ENCODE measurements around the gene ADK. TPM values are rescaled to one million over a fixed set of nuclear protein-coding genes. Genes with fewer than 3 reads are reported as not detected.
"Not testable (repeated sequence)": the region's sequence is repeated elsewhere in the genome, so short reads cannot be mapped to it uniquely, and the experiment has no call there.

Gene ADK
- total and polyA plus RNA-seq, 2 experiments from 2014 or later = 46.7 to 53.7 TPM

- no peak overlapping the region for H3K4me3 ChIP-seq
- no peak for DNase-seq (ENCODE audit: low spot score)
- no peaks in the 10 kb centered on the region for H3K9me3 ChIP-seq (ENCODE audit: low read depth)
- H3K36me3 ChIP-seq (replicated peaks; ENCODE audit: insufficient read depth, low read depth) = no peaks in the 10 kb centered on the region
- H3K27me3 ChIP-seq = no peaks in the 10 kb centered on the region
- H3K9me2 ChIP-seq (replicated peaks; ENCODE audit: insufficient read depth) = no peaks in the 10 kb centered on the region
- peaks cover 2% of the 10 kb centered on the region for H3K4me1 ChIP-seq (ENCODE audit: insufficient read depth)
- peak overlapping the region; percentile 2 for H3K27ac ChIP-seq
- WGBS (ENCODE audit: low lambda C conversion rate, missing lambda C conversion rate) = 58% methylated on average over 1 of the region's 1 CpG
- no peaks in the 10 kb centered on the region for H4K20me1 ChIP-seq (ENCODE audit: insufficient read depth, poor library complexity, severe bottlenecking)
- TF ChIP-seq CTCF (IDR thresholded peaks at IDR 0.05; ENCODE audit: poor library complexity) (no peak), EZH2phosphoT487 (IDR thresholded peaks at IDR 0.05; ENCODE audit: low read depth, severe bottlenecking, unreplicated experiment) (no peak), EZH2 (IDR thresholded peaks at IDR 0.05; ENCODE audit: borderline replicate concordance) (no peak)
- no peak overlapping the region for H3K4me2 ChIP-seq
- no peaks in the 10 kb centered on the region for H3K79me2 ChIP-seq
- H2AFZ ChIP-seq = no peak overlapping the region
Observed at GRCh38 chr10:74460812-74461211, 309.8 kb downstream of the ADK start.

- Histone ChIP-seq H3K4me2 (no peak overlapping the region), H3K79me2 (no peaks in the 10 kb centered on the region), H3K27ac (no peak overlapping the region), H2AFZ (no peak overlapping the region), H3K36me3 (replicated peaks; ENCODE audit: insufficient read depth, low read depth) (no peaks in the 10 kb centered on the region), H3K4me1 (ENCODE audit: insufficient read depth) (no peaks in the 10 kb centered on the region), H3K4me3 (no peak overlapping the region), H3K27me3 (no peaks in the 10 kb centered on the region), H3K9me3 (ENCODE audit: low read depth) (no peaks in the 10 kb centered on the region), H4K20me1 (ENCODE audit: insufficient read depth, poor library complexity, severe bottlenecking) (no peaks in the 10 kb centered on the region), H3K9me2 (replicated peaks; ENCODE audit: insufficient read depth) (no peaks in the 10 kb centered on the region)
- no peak for DNase-seq (ENCODE audit: low spot score)
- WGBS (ENCODE audit: low lambda C conversion rate, missing lambda C conversion rate) = 97% methylated on average over 7 of the region's 7 CpGs
- TF ChIP-seq EZH2phosphoT487 (IDR thresholded peaks at IDR 0.05; ENCODE audit: low read depth, severe bottlenecking, unreplicated experiment) = no peak
- no peak for TF ChIP-seq CTCF (IDR thresholded peaks at IDR 0.05; ENCODE audit: poor library complexity)
- TF ChIP-seq EZH2 (IDR thresholded peaks at IDR 0.05; ENCODE audit: borderline replicate concordance) = no peak
Observed at GRCh38 chr10:74474022-74474713, 323.1 kb downstream of the ADK start.

- H2AFZ ChIP-seq; H3K9me3 ChIP-seq (ENCODE audit: low read depth); H3K4me1 ChIP-seq (ENCODE audit: insufficient read depth); H3K4me2 ChIP-seq; H3K79me2 ChIP-seq; DNase-seq (ENCODE audit: low spot score); H3K4me3 ChIP-seq; H3K27ac ChIP-seq; H3K27me3 ChIP-seq; H4K20me1 ChIP-seq (ENCODE audit: insufficient read depth, poor library complexity, severe bottlenecking); H3K9me2 ChIP-seq (replicated peaks; ENCODE audit: insufficient read depth); H3K36me3 ChIP-seq (replicated peaks; ENCODE audit: insufficient read depth, low read depth): not testable (repeated sequence)
- WGBS (ENCODE audit: low lambda C conversion rate, missing lambda C conversion rate) = 94% methylated on average over 10 of the region's 10 CpGs
Observed at GRCh38 chr10:74476162-74476706, 325.2 kb downstream of the ADK start.

- DNase-seq (ENCODE audit: low spot score) = no peak
- Histone ChIP-seq H3K4me3 (no peak overlapping the region), H3K9me2 (replicated peaks; ENCODE audit: insufficient read depth) (no peaks in the 10 kb centered on the region), H3K79me2 (no peaks in the 10 kb centered on the region), H3K27ac (no peak overlapping the region), H3K9me3 (ENCODE audit: low read depth) (no peaks in the 10 kb centered on the region), H3K4me1 (ENCODE audit: insufficient read depth) (no peaks in the 10 kb centered on the region), H4K20me1 (ENCODE audit: insufficient read depth, poor library complexity, severe bottlenecking) (no peaks in the 10 kb centered on the region), H3K4me2 (no peak overlapping the region), H2AFZ (no peak overlapping the region), H3K27me3 (no peaks in the 10 kb centered on the region), H3K36me3 (replicated peaks; ENCODE audit: insufficient read depth, low read depth) (no peaks in the 10 kb centered on the region)
- WGBS (ENCODE audit: low lambda C conversion rate, missing lambda C conversion rate) = 100% methylated on average over 1 of the region's 1 CpG
- no peak for TF ChIP-seq EZH2phosphoT487 (IDR thresholded peaks at IDR 0.05; ENCODE audit: low read depth, severe bottlenecking, unreplicated experiment)
- TF ChIP-seq CTCF (IDR thresholded peaks at IDR 0.05; ENCODE audit: poor library complexity) = no peak
- no peak for TF ChIP-seq EZH2 (IDR thresholded peaks at IDR 0.05; ENCODE audit: borderline replicate concordance)
Observed at GRCh38 chr10:74480778-74481177, 329.8 kb downstream of the ADK start.
